D341Med (cell line): Measurements from ENCODE around the gene MRPS9.

Experiments
- DNase-seq: peaks from one replicate; pipeline ENCODE4 v3.0.0; 2012; ENCODE audit warnings: low spot score

The MRPS9 gene

GRCh38 chr2:105125428-105125827 lies 87.6 kb downstream of the MRPS9 start:
- no peak for DNase-seq

GRCh38 chr2:105125920-105126319 lies 88.1 kb downstream of the MRPS9 start:
- no peak for DNase-seq

GRCh38 chr2:105126336-105126735 lies 88.5 kb downstream of the MRPS9 start:
- no peak for DNase-seq

GRCh38 chr2:105127289-105127915 lies 89.5 kb downstream of the MRPS9 start:
- DNase-seq: no peak

- no peak for DNase-seq
Measured at GRCh38 chr2:105129722-105130232, 91.9 kb downstream of the MRPS9 start.

- no peak for DNase-seq
Measured at GRCh38 chr2:105130546-105130945, 92.7 kb downstream of the MRPS9 start.

GRCh38 chr2:105134081-105134480 lies 96.2 kb downstream of the MRPS9 start:
- DNase-seq: no peak

- no peak for DNase-seq
Measured at GRCh38 chr2:105135436-105135835, 97.6 kb downstream of the MRPS9 start.

GRCh38 chr2:105136394-105136793 lies 98.5 kb downstream of the MRPS9 start:
- no peak for DNase-seq

- DNase-seq: no peak
Measured at GRCh38 chr2:105138643-105139042, 100.8 kb downstream of the MRPS9 start.

- no peak for DNase-seq
Measured at GRCh38 chr2:105139556-105140239, 101.8 kb downstream of the MRPS9 start.

GRCh38 chr2:105140240-105140568 lies 102.3 kb downstream of the MRPS9 start:
- no peak for DNase-seq

- no peak for DNase-seq
Measured at GRCh38 chr2:105141099-105141614, 103.3 kb downstream of the MRPS9 start.

GRCh38 chr2:105142239-105142638 lies 104.4 kb downstream of the MRPS9 start:
- no peak for DNase-seq

- no peak for DNase-seq
Measured at GRCh38 chr2:105143094-105143466, 105.2 kb downstream of the MRPS9 start.

GRCh38 chr2:105143467-105144151 lies 105.7 kb downstream of the MRPS9 start:
- peak; percentile 43 for DNase-seq

- peak; percentile 37 for DNase-seq
Measured at GRCh38 chr2:105144152-105144940, 106.5 kb downstream of the MRPS9 start.

GRCh38 chr2:105144941-105145300 lies 107.1 kb downstream of the MRPS9 start:
- no peak for DNase-seq

GRCh38 chr2:105149272-105149671 lies 111.4 kb downstream of the MRPS9 start:
- no peak for DNase-seq
